Cardiac septum (tissue), 1 donor: ENCODE results near the gene ABTB1. TPM values are rescaled to one million over a fixed set of nuclear protein-coding genes. Genes with fewer than 3 reads are reported as not detected.
"Not testable (repeated sequence)": the region's sequence is repeated elsewhere in the genome, so short reads cannot be mapped to it uniquely, and the experiment has no call there.

Experiments used
- DNase-seq: peaks from one replicate; pipeline ENCODE4 v3.0.0-alpha.2; 2020; ENCODE audit warnings: low spot score
- intact Hi-C: fragments of 100-400 bp; cut with DNase I; formaldehyde crosslinking; loops from one replicate; pipeline ENCODE4 v1.14.0; 2022
- total RNA-seq: library from RNA; stranded (reverse); fragmentation: NEBNext Ultra II Directional; extraction: Animal tissue kit (Norgen Biotek cat#: 25700); gene quantifications from one replicate; pipeline ENCODE4 v1.2.1, GENCODE V29; 2021
- donor health status: DM: no; HTN: no; CAD: no.

ABTB1 gene
- total RNA-seq, 1 donor from 2014 or later: 25.5 TPM

DNA sequence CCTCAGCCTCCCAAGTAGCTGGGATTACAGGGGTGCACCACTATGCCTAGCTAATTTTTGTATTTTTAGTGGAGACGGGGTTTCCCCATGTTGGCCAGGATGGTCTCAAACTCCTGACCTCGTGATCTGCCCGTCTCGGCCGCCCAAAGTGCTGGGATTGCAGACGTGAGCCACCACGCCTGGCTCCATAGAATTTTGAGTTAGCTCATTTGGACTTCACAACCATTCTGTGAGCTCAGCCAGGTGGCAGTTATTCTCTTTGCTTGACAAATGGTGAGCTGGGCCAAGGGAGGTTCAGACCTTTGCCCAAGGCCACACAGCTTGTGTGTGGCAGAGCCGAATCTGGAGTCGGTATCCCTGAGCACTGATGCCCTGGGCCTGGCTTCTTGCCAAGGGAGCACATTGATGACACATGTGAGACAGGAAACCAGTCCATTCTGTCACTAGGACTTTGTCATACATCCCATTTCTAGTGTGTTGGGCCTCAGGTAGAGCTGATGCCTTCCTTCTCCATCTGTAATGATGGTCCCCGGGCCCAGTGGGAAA is 26.2 kb upstream of the ABTB1 start:
- peak; percentile 63 for DNase-seq
- intact Hi-C loops: no loop called here

DNA sequence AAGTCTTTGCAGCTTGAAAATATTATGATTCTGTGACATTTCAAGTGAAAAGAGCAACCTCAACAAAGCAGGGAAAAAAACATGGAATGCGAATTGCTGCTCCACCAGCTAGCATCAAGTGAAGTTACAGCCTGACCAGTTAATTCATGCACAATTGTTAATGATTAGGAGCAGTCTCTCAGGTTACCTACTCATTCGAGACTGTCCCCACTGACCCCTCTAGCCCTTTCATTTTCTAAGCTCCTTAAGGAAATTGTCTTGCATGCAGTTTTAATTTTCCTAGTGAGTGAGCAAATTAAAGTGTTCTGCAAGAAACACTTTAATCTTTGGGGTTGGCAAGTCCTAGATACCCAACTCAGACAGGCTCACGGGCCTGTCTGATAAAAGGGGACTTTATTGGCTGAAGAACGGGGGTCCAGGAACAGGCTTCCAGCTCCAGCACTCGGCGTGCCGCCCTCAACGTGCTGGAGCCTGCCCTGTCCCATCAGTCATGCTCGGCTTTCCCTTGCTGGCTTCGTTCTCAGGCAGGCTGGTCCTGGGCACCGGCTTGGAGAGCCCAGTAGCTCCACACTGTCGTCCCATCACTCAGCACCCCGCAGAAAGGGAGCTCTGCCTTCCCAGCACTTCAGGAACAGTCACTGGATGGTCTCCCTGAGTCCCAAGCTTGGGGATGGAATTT is 25.4 kb upstream of the ABTB1 start:
- intact Hi-C loops: no loop called here
- DNase-seq: peak; percentile 38

GRCh38 chr3:127647845-127648204 is 24.9 kb upstream of the ABTB1 start:
- intact Hi-C loops: no loop called here
- DNase-seq: no peak

DNA sequence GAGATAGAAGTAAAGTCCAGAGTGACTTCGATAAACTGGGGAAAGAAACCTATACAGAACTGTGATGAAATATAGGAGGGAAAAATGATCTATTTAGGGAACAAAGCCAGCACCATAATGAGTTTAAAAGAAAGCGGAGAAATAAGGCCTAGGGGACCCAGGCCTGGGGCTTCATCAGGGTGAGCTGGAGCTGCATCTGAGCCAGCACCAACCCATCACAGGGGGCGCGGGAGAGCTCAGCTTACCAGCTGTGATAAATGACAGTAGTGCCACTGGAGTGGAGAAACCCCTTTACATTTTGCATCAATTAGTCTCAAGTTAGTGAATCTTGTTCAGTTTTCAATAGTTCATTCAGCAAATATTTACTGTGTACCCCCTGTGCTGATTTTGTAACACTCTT is 22.5 kb upstream of the ABTB1 start:
- peak; percentile 17 for DNase-seq
- intact Hi-C loops: loop anchor here (5.0 kb wide), 2 partner anchors 42 to 322 kb away; no protein-coding TSS in a partner anchor

DNA sequence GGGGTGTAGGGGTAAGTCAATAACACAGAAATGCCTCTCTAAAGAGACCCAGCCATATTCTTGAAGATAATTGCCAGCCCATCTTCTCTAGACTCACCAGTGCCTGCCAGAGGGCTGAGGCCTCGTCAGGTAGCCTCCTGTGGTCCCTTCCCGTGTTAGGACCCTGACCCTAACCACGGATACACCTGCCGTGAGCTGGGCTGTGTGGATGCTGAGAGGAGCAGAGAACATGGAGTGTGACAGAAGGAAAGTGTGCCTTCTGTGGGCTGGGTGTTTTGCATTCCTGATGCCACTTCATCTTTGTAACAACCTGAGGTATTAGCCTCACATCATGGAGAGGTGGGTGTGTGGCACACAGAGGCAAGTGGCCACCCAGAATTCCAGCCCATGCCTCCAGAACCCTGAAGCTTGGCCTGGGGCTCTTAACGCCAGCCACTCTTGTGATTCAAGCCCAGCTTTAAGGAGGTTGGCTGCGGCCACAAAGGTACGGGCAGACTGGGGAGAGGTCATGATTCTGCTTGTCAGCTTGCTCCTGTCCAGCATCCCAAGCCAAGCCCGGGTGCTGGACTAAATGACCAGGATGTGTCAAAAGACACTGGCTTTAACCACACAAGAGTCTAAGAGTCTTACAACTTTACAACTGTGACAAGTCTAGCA is 21.1 kb upstream of the ABTB1 start:
- DNase-seq: peak; percentile 44
- intact Hi-C loops: loop anchor here (2.0 to 5.0 kb wide), 3 partner anchors 41 to 321 kb away; no protein-coding TSS in a partner anchor

GRCh38 chr3:127652246-127652995 is 20.3 kb upstream of the ABTB1 start:
- DNase-seq: peak; percentile 76
- intact Hi-C loops: loop anchor here (2.0 to 5.0 kb wide), 3 partner anchors 40 to 320 kb away; no protein-coding TSS in a partner anchor

- intact Hi-C loops: loop anchor here (5.0 kb wide), 2 partner anchors 38 to 318 kb away; no protein-coding TSS in a partner anchor
These were observed 18.4 kb upstream of the ABTB1 start for GRCh38 chr3:127654374-127654773.

GRCh38 chr3:127654993-127655392 is 17.8 kb upstream of the ABTB1 start:
- intact Hi-C loops: loop anchor here (5.0 kb wide), 2 partner anchors 37 to 317 kb away; no protein-coding TSS in a partner anchor
- not testable (repeated sequence) for DNase-seq

More at GRCh38 chr3:127654374-127654773, 18.4 kb upstream of the ABTB1 start:
- DNase-seq: peak; percentile 67

DNA sequence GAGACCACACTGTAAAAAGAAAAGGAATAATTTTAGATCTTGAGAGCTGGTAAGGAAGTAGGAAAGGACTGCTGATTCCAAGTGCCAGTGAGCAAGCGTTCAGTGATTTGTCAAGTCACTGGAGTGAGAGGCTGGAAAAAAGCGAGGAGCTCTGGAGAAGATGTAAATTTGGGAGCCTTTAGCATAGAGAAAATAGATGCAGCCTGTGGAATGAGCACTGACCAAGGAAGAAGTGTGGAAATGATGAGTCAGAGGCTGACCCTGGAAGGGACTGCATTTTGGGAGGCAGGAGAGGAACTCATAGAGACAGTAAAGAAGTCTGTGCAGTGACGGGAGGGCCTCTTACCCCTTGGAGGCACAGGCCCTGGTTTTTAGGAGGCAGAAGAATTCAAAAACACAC is 17.1 kb upstream of the ABTB1 start:
- intact Hi-C loops: no loop called here
- peak; percentile 39 for DNase-seq

GRCh38 chr3:127656906-127657305 is 15.8 kb upstream of the ABTB1 start:
- intact Hi-C loops: no loop called here
- peak; percentile 2 for DNase-seq

DNA sequence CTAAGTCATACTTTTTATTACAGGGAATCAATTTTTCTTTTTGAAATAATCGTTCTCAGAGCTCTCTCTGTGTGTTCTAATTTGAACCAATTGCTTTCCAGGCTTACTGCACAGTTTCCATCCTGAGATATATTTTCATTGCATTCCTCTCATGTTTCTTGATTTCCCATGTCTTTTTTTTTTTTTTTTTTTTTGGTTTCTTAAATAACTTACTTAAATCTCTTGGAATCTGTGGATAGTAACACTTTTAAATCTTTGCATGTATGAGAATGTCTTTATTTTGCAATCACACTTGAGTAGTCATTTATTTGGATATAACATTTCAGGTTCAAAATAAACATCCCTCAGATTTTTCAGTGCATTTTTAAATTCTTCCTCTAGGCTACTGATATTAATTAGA is 14.5 kb upstream of the ABTB1 start:
- intact Hi-C loops: no loop called here
- DNase-seq: no peak

DNA sequence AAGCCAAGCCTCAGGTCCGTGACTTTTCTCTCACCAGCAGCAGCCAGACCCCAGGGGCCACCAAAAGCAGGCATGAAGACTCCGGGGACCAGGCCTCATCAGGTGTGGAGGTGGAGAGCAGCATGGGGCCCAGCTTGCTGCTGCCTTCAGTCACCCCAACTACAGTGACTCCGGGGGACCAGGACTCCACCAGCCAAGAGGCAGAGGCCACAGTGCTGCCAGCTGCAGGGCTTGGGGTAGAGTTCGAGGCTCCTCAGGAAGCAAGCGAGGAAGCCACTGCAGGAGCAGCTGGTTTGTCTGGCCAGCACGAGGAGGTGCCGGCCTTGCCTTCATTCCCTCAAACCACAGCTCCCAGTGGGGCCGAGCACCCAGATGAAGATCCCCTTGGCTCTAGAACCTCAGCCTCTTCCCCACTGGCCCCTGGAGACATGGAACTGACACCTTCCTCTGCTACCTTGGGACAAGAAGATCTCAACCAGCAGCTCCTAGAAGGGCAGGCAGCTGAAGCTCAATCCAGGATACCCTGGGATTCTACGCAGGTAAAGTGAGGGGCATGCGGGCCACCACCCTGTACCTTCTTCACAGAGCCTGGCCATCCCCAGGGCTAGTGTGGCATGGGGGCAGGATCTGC is 12.0 kb upstream of the ABTB1 start:
- intact Hi-C loops: no loop called here
- DNase-seq: peak; percentile 64

- intact Hi-C loops: no loop called here
- DNase-seq: no peak
These were observed 11.2 kb upstream of the ABTB1 start for GRCh38 chr3:127661600-127661999.

GRCh38 chr3:127662001-127662469 is 10.7 kb upstream of the ABTB1 start:
- DNase-seq: peak; percentile 47
- intact Hi-C loops: no loop called here

GRCh38 chr3:127663151-127663550 is 9.6 kb upstream of the ABTB1 start:
- intact Hi-C loops: no loop called here

GRCh38 chr3:127665165-127665564 is 7.6 kb upstream of the ABTB1 start:
- intact Hi-C loops: no loop called here
- DNase-seq: no peak

More at GRCh38 chr3:127663151-127663550, 9.6 kb upstream of the ABTB1 start:
- DNase-seq: peak; percentile 10

- DNase-seq: no peak
- intact Hi-C loops: no loop called here
These were observed 7.2 kb upstream of the ABTB1 start for GRCh38 chr3:127665586-127665985.

GRCh38 chr3:127666676-127667075 is 6.1 kb upstream of the ABTB1 start:
- DNase-seq: peak; percentile 43
- intact Hi-C loops: no loop called here

- intact Hi-C loops: no loop called here
- DNase-seq: peak; percentile 63
These were observed 5.6 kb upstream of the ABTB1 start for GRCh38 chr3:127667119-127667681.
